Measurements from ENCODE around the gene GOLGA6B. TPM values are rescaled to one million over a fixed set of nuclear protein-coding genes. Genes with fewer than 3 reads are reported as not detected.
"Not testable (repeated sequence)": the region's sequence is repeated elsewhere in the genome, so short reads cannot be mapped to it uniquely, and the experiment has no call there.

GOLGA6B gene
- total RNA-seq, 1 experiment from 2014 or later = 0.11 TPM

- DNase-seq; H3K9ac ChIP-seq (ENCODE audit: low read length); H3K79me2 ChIP-seq (ENCODE audit: low read length); H3K9me2 ChIP-seq (replicated peaks; ENCODE audit: low read length); H2AFZ ChIP-seq (ENCODE audit: low read length); H4K20me1 ChIP-seq (ENCODE audit: low read length); ATAC-seq; H3F3A ChIP-seq (ENCODE audit: low read length, unreplicated experiment); H3K27ac ChIP-seq (ENCODE audit: low read length); intact Hi-C loops (cut with micrococcal nuclease); POLR2A ChIA-PET (ENCODE audit: unreplicated experiment); H3K4me2 ChIP-seq (ENCODE audit: low read length); H3K36me3 ChIP-seq (ENCODE audit: low read depth, low read length); H3K27me3 ChIP-seq (ENCODE audit: low read length); CTCF ChIA-PET; H3K4me1 ChIP-seq (ENCODE audit: insufficient read depth, low read length); H3K9me3 ChIP-seq (ENCODE audit: low read length); H3K4me3 ChIP-seq (ENCODE audit: low read length); BruUV-seq (replicated peaks): not testable (repeated sequence)
Measured at GRCh38 chr15:72656014-72656413, 1.5 kb downstream of the GOLGA6B start.

- H3K27ac ChIP-seq (ENCODE audit: low read length); H3F3A ChIP-seq (ENCODE audit: low read length, unreplicated experiment); H3K27me3 ChIP-seq (ENCODE audit: low read length); CTCF ChIA-PET; H3K4me1 ChIP-seq (ENCODE audit: insufficient read depth, low read length); BruUV-seq (replicated peaks); H4K20me1 ChIP-seq (ENCODE audit: low read length); H2AFZ ChIP-seq (ENCODE audit: low read length); H3K4me3 ChIP-seq (ENCODE audit: low read length); intact Hi-C loops (cut with micrococcal nuclease); DNase-seq; H3K4me2 ChIP-seq (ENCODE audit: low read length); ATAC-seq; H3K79me2 ChIP-seq (ENCODE audit: low read length); H3K9ac ChIP-seq (ENCODE audit: low read length); POLR2A ChIA-PET (ENCODE audit: unreplicated experiment); H3K9me2 ChIP-seq (replicated peaks; ENCODE audit: low read length); H3K36me3 ChIP-seq (ENCODE audit: low read depth, low read length); H3K9me3 ChIP-seq (ENCODE audit: low read length): not testable (repeated sequence)
Measured at GRCh38 chr15:72661081-72661480, 6.6 kb downstream of the GOLGA6B start.

- intact Hi-C loops (cut with micrococcal nuclease); CTCF ChIA-PET; BruUV-seq (replicated peaks); DNase-seq; H3K9ac ChIP-seq (ENCODE audit: low read length); H3K9me3 ChIP-seq (ENCODE audit: low read length); H3K4me1 ChIP-seq (ENCODE audit: insufficient read depth, low read length); POLR2A ChIA-PET (ENCODE audit: unreplicated experiment); H3K9me2 ChIP-seq (replicated peaks; ENCODE audit: low read length); H3K27me3 ChIP-seq (ENCODE audit: low read length); H3K4me2 ChIP-seq (ENCODE audit: low read length); H3K4me3 ChIP-seq (ENCODE audit: low read length); H4K20me1 ChIP-seq (ENCODE audit: low read length); ATAC-seq; H3K79me2 ChIP-seq (ENCODE audit: low read length); H2AFZ ChIP-seq (ENCODE audit: low read length); H3F3A ChIP-seq (ENCODE audit: low read length, unreplicated experiment); H3K36me3 ChIP-seq (ENCODE audit: low read depth, low read length); H3K27ac ChIP-seq (ENCODE audit: low read length): not testable (repeated sequence)
Measured at GRCh38 chr15:72663931-72664330, 9.4 kb downstream of the GOLGA6B start.

DNA sequence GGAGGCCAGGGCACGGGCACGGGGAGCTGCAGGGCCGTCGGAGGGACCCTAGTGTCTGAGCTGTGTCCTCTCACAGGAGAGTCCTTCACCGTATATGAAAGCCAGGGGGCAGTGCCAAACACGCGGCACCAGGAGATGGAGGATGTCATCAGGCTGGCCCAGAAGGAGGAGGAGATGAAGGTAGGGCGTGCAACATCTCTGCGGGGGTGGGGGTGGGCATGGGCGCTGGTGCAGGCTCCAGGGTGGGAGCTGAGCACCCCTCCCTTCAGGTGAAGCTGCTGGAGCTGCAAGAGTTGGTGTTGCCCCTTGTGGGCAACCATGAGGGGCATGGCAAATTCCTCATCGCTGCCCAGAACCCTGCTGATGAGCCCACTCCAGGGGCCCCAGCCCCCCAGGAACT lies 11.2 kb downstream of the GOLGA6B start:
- CTCF ChIA-PET; POLR2A ChIA-PET (ENCODE audit: unreplicated experiment); H3K36me3 ChIP-seq (ENCODE audit: low read depth, low read length); DNase-seq; H3K4me1 ChIP-seq (ENCODE audit: insufficient read depth, low read length); H3K27me3 ChIP-seq (ENCODE audit: low read length); H4K20me1 ChIP-seq (ENCODE audit: low read length); H3F3A ChIP-seq (ENCODE audit: low read length, unreplicated experiment); ATAC-seq; intact Hi-C loops (cut with micrococcal nuclease); H3K79me2 ChIP-seq (ENCODE audit: low read length); H3K9me3 ChIP-seq (ENCODE audit: low read length); H3K9me2 ChIP-seq (replicated peaks; ENCODE audit: low read length); H2AFZ ChIP-seq (ENCODE audit: low read length); BruUV-seq (replicated peaks); H3K9ac ChIP-seq (ENCODE audit: low read length); H3K4me3 ChIP-seq (ENCODE audit: low read length); H3K27ac ChIP-seq (ENCODE audit: low read length); H3K4me2 ChIP-seq (ENCODE audit: low read length): not testable (repeated sequence)

- H2AFZ ChIP-seq (ENCODE audit: low read length); BruUV-seq (replicated peaks); H3K9ac ChIP-seq (ENCODE audit: low read length); H3K4me2 ChIP-seq (ENCODE audit: low read length); intact Hi-C loops (cut with micrococcal nuclease); H3F3A ChIP-seq (ENCODE audit: low read length, unreplicated experiment); DNase-seq; H4K20me1 ChIP-seq (ENCODE audit: low read length); H3K27me3 ChIP-seq (ENCODE audit: low read length); H3K27ac ChIP-seq (ENCODE audit: low read length); POLR2A ChIA-PET (ENCODE audit: unreplicated experiment); H3K4me1 ChIP-seq (ENCODE audit: insufficient read depth, low read length); H3K36me3 ChIP-seq (ENCODE audit: low read depth, low read length); H3K79me2 ChIP-seq (ENCODE audit: low read length); H3K9me3 ChIP-seq (ENCODE audit: low read length); H3K4me3 ChIP-seq (ENCODE audit: low read length); ATAC-seq; H3K9me2 ChIP-seq (replicated peaks; ENCODE audit: low read length); CTCF ChIA-PET: not testable (repeated sequence)
Measured at GRCh38 chr15:72669803-72670202, 15.3 kb downstream of the GOLGA6B start.

Data from PC-3 (cell line).